NCI-H446 (cell line): Measurements from ENCODE around the gene PRR33.
"Not testable (repeated sequence)": the region's sequence is repeated elsewhere in the genome, so short reads cannot be mapped to it uniquely, and the experiment has no call there.

Source experiments
- DNase-seq, 2 experiments: peaks; one replicate each; lab custom pipeline; 2025; lab: John Stamatoyannopoulos, UW

The PRR33 gene

DNA sequence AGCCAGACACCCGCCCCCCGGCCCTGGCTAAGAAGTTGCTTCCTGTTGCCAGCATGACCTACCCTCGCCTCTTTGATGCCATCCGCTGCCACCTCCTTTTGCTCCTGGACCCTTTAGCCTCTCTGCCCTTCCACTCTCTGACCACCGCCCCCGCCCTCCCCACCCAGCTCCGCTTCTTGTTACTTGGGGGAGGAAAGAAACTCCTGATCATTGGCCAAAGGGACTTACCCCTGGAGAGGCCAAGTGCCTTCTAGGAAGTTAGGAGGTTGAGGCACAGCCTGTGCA lies at the start of gene PRR33:
TSS of gene PRR33 (minus strand) at position 65 of the 285 bp plus-strand sequence. CDS start 1,311 bp downstream, outside the sequence.
- no peak for DNase-seq

DNA sequence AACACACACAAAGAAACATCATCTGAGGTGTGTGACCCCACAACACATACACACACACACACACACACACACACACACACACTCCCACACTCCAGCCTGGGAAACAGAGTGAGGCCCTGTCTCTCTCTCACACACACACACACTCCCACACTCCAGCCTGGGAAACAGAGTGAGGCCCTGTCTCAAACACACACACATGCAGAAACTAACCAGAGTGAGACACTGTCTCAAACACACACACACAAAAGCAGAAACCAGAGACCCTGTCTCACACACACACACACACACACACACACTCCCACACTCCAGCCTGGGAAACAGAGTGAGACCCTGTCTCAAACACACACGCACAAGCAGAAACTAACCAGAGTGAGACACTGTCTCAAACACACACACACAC lies 48.1 kb upstream of the PRR33 start:
- not testable (repeated sequence) for DNase-seq

DNA sequence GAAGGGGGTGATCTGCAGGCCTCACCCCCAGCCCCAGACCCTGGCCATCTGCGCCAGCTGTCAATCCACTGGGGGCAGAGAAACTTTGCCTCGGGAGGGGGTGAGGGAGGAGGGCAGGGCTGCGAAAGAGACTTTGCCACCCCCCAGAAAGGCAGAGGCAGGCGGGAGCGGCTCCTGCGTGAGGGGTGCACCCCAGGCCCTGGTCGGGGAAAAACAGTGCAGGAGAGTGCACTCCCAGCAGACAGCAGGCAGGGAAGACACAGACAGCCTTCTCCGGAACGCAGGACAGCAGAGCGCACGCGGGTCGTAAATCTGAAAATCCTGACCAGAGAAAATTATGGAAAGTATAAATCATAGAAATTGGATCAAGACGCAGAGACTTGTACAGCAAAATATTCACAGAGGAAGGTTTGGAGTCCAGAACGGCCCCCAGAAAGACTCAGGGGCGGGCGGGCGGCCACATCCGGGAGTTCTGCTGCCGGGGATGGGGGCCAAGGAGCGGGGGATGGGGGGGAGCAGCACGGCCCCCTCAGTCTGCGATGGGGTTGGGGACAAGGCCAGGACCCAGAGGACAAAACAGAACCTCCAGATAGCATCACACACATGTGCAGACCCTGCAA lies 47.4 kb upstream of the PRR33 start:
- DNase-seq = no peak

DNA sequence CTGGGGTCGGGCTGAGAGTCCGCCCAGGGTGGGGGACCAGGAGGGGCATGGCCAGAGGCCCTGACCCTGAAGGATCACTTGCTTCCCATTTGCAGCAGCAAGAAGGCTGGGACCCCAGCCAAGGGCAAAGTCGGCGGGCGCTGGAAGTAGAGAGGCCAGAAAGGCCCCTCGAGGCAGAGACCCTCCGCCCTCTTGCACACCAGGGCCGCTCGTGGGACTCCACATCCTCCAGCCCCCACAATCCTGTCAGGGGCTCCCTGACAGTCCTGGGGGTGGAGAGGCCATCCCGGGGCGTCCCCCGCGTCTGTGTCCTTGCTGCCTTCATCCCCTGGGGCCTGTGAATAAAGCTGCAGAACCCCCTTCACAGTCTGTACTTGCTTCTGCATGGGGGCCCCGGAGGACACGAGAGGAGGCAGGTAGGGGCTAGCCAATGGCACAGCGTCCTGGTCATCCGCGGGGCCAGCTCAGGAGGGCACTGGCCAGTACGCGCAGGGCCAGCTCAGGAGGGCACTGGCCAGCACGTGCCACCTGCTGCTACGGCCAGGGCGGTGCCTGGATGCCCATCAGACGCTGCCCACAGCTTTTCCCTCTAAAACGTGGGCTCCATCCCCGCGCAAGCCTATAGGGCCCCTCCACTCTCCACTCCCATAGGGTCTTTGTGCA lies 46.8 kb upstream of the PRR33 start:
- DNase-seq = no peak

DNA sequence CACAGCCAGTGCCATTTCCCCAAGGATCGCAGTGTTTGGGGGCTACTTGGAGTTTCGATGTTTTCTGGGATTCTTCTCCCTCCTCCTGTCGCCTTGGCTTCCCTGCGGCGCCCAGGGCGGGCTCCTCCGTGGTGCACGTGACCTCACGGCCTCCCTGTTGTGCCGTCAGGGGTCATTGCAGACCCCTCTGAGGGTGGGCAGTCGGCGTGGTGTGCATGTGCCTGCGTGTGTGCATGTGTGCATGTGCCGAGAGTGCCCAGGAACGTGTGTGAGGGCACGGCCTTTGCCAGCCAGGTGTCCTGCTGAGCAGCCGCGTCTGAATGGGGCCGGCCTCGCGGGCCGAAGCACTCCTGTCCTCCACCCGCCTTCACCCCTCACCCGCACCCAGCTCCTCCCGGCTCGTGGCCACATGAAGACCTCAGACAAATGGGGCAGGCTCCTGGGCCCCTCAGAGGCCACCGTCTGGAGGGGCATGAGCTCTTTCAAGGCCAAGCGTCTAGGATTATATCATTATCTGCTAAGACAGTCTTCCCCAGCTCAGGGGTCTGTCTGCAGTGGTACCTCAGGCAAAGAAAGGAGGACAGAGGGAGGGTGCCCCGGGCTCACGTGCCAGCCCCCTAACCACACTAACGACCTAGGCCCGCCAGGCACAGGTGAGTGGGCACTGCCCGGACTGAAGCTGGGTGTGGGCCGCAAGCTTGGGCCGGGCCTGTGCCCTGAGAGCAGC lies 46.1 kb upstream of the PRR33 start:
- no peak for DNase-seq

DNA sequence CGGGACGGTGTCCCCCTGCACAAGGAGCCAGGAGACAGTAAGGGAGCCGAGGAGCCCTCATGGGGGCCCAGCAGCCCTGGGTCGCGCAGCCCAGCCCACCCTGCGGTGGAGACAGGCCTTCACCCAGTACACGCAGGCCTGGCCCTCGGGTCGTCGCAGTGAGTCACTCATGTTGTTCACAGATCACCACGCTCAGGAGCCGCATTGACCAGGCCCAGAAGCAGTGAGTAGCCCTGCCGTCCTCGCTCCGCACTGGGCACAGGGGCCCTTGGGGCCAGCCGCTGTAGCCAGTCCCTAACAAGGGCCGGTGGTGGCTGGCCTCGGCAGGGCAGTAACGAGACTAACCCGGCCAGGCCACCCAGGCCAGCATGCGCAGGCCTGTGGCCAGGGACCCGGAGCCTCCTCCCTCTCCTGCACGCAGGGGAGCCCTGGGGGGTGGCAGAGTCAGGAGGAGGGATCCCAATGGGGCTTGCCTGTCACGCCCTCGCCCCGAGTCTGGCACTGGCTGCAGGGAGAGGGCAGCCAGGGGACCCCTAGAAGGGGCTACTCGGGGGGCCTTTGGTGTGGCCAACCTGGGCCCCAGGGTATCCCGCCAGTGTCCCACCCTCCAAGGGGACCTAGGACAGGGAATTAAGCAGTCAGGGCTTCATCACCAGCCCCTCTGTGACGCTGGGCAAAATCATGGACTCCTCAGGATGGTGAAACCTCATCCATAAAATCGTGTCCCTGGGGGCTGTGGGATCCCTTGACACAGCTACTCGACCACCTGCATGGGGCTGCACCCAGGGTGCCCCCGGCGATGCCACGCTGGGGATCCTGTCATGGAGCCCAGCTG lies 45.3 kb upstream of the PRR33 start:
- no peak for DNase-seq

DNA sequence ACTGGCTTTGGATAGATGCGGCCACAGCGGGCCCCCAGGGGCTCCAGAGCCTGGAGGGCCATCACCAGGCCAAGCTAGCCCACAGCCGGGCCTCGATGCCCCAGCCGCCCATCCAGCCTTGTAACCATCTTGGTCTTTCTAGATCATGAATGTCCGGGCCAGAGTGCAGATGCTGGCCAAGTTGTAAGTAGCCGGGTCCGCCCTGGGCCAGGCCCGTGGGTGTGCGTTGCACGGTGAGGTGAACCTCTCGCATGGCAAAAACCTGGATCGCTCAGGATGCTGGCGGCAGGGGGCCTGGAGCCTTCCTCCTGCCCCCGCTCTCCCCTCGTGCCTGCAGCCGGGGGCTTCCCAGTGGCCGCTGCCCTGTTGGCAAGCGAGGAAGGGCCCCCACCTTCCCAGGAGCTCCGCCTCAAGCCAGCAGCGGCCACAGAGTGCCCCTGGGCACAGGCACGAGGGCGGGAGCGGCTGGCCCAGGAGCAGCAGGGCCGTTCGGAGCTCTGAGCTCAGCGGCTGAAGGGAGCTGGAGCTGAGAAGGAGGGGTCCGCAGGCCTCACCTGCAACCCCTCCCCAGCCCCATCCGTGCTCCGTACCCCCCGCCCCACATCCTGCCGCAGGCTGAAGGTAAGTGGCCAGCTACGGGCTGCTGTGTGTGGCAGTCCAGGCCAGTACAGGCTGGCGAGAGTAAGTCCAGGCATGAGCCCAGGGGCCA lies 44.5 kb upstream of the PRR33 start:
- no peak for DNase-seq

DNA sequence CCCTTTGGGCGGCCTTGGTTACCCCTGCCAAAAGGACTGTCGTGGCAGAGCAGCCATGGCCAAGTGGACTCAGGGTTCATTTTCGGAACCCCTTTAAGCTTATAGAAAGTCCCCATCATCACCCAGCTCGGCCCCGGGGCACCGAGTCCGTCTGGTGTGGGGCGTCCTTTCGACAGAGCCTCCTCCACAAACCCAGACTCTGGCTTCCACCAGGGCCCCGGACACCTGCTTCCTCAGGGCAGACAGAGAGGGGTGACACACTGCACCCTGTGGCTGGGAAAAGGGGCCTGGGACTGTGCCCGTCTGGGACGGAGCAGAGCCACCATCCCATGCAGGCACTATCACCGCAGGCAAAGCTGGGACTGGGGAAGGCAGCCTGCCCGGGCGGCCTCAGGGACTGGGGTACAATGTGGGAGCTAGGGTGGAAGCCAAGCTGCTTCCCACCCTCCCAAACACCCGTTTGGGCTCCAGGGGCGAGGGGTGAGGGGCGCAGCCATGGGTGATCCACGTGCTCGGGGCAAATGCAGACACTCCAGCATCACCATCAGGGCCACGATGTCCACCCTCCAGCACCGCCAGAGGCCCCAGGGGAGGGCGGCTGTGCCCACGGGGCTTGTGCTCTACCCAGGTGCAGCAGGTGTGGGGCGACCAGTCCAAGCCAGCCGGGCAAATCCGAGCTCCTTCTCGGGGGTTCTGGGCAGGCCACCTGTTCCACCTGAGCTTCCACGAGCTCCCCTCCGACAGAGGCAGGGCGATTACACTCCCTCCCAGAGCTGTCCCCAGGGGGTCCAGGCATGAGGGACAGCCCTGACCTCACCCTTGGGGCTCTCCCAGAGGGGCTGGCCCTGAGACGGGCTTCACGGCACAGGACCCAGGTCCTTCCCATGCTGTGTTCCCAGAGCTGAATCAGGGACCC lies 43.7 kb upstream of the PRR33 start:
- DNase-seq = no peak

DNA sequence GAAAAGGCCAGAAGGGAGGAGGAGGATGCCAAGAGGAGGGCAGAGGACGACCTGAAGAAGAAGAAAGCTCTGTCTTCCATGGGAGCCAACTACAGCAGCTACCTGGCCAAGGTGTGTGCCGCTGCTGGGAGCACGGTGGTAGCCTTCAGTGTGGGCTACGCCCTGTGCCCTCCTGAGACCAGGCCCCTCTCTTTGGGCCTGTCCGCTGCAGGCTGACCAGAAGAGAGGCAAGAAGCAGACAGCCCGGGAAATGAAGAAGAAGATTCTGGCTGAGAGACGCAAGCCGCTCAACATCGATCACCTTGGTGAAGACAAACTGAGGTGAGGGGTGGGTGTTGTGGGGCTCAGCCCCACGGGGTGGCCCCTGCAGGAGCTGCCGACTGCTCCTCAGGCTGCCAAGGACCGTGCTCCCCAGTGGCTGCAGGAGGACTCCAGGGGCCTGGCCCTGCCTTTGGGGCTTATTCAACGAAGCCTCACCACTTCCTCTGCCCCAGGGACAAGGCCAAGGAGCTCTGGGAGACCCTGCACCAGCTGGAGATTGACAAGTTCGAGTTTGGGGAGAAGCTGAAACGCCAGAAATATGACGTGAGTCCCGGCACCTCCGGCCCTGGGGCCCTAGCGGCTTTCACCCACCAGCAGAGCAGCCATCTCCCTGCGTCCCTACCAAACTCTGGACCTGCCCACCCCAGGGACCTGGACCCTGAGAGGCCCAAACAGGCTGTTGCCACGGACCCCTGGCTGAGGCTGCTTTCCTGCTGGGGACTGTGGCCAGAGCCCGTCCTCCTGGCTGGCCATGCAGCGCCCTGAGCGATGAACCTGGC lies 42.9 kb upstream of the PRR33 start:
- DNase-seq = no peak

DNA sequence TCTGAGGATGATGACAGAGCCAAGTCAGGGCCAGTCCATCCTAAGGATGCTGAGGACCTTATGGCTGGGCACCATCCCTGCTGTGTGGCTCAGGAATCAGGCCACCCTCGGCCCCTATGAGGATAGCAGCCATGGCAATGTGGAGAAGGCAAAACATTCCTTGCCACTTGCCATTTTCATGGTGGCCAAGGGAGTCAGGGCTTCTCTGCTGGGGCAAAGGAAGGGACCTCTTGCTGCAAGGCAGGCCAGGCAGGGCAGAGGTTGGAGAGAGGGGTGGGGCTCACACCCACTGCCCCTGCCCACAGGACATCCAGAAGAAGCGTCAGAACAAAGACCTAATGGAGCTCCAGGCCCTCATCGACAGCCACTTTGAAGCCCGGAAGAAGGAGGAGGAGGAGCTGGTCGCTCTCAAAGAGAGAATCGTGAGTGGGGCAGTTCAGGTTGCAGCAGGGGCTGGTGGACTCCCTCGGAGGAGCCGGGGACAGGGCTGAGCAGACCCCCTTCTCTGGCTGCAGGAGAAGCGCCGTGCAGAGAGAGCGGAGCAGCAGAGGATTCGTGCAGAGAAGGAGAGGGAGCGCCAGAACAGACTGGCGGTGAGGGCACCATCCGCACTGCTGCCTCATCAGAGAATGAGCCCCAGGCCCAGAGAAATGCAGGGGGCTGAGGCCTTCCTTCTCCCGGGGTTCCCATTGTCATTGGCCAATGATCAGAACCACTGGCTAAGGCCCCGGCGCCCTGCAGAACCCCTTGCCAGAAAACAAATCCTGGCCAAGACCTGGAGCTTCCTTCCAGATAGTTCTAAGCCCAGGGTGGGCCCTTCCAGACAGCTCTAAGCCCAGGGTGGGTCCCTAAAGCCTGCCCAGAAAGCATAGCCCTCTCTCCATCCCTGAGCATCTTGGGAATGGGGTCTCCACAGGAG lies 42.0 kb upstream of the PRR33 start:
- DNase-seq = no peak

DNA sequence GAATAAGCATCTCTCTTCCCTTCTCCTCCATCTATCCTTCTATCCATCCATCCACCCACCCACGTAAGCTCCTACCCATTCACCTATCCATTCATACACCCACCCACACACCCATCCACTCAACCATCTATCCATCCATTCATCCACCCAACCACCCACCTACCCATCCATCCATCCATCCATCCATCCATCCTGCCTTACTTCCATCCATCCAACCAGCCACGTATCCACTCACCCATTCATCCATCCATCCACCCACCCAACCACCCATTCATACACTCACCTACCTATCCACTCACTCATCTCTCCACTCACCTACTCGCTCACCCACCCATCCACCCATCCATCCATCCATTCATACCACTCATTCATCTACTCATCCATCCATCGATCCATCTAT lies 41.0 kb upstream of the PRR33 start:
- DNase-seq = no peak

DNA sequence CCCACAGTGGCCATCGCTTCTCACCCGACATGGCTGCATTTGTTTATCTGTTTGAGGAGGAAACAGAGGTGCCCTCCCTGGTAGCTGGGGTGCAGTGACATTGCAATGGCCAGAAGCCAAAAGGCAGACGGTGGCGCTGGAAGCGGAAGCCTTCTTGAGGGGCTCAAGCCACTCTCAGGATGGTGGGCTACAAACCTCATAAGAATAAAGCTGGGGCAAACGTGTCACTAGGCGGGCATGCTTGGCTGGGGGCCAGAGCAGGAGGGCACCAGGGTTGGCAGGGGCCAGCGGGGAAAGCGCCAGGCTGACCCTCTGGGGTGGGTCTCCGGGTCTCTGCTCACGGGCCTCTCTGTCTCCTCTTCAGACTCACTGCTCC lies 40.4 kb upstream of the PRR33 start:
- no peak for DNase-seq

DNA sequence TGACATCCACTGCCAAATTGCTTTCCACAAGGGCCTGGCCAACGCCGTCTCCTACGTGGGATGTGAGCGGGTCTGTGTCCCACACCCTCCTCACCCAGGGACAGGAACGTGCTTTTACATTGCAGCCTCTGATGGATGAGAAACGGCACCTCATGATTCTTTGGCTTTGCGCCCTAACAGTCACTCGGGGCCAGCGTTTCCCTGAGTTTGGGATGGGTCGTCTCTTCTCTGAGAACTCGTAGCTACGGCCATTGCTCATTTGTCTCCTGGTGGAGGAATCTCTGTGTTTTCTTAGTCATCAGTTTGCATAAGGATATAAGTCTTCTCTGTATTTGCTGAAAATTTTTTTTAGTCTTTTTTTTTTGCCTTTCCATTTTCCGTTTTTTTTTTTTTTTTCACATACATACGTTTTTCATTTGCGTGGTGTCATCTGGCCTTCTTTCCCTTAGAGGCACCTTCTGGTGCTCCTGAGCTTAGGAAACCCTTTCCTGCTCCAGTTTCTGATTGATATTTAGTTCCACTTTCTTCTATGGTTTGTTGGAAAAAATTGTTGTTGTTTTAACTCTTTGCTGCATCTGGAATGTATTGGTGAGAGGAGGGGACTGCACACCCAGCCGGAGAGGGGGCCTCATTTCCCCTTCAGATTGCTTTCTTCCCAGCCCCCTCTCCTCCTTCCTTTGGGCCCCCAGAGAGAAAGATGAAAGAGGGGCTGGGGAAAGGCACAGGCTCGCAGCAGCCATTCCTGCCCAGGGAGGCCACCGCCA lies 39.8 kb upstream of the PRR33 start:
- DNase-seq = no peak

DNA sequence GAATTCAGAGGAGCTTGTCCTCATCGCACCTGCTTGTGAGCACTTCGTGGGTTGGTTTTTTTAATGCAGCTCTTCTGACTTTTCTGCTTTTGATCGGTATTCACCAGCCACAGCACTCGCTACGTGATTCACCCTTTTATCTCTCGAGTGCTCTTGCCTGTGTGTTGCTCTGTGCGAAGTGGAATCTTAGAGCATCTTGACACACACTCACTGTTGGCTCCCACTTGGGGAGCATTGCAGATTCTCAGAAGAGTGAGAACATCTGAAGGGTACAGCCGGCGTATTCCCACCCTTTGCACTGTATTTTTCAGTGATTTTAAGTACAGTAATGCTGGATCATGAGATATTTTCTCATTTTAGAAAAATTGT lies 38.8 kb upstream of the PRR33 start:
- no peak for DNase-seq

DNA sequence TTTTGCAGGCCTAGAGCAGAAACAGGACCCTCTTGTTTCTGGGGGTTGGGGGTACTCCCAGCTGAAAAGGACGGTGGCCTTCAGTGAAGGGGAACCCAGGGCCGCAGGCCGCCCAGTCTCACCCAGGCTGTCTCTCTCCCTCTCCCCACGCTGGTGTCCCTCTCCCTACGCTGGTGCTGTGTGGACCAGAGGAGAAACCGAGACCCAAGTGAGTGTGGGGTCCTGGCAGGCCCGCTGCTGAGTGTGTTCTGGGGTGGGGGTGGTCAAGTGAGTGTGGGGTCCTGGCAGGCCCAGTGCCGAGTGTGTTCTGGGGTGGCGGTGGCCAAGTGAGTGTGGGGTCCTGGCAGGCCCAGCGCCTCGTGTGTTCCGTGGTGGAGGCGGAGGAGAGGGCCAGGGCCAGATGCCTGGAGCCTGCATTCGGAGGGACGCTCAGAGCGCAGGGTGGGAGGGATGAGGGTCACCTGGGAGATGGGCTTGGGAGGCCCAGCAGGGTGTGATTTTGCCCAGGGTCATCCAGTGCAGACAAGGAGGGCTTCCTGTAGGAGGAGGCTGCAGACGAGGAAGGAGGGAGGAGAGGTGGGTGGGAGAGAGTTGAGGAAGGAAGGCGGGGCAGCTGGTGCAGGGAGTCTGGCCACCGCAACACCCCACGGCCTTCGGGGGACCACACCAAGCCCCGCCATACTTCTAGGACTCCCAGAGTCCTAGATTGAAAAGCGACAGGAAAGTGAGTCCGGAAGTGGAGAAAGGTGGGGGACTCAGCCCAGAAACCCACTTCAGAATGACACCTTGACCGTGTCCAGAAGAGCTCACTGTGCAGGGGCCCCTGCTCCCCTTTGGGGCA lies 38.1 kb upstream of the PRR33 start:
- no peak for DNase-seq

DNA sequence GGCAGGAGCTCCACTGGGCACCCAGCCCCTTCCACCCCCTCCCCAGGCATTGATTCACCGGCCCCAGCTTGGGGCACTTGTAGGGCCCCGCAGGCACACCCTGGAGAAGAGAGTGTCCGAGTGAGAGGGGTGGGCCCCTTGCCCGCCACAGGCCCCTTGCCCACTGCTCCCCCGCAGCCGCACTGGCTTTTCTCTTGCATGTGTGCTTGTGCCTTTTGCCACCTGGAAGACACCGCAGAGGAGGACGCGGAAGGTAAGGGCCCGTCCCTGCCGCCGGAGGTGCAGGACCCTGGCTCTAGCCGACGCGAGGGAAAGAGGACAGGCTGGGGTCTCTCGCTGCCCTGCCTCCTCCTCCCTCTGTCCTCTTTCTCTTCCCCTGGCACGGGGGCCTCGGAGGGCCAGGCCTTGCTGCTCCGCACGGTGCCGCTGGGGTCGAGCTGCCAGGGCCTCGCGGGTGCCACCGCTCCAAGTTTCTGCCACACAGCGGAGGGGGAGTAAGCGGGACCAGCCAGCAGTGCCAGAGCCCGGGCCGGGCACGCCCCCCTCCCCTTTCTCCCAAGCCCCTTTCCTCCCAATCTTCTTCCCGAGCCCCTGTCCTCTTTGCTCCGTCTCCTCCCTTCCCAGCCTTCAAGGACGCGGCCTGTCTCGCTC lies 37.3 kb upstream of the PRR33 start:
- no peak for DNase-seq

DNA sequence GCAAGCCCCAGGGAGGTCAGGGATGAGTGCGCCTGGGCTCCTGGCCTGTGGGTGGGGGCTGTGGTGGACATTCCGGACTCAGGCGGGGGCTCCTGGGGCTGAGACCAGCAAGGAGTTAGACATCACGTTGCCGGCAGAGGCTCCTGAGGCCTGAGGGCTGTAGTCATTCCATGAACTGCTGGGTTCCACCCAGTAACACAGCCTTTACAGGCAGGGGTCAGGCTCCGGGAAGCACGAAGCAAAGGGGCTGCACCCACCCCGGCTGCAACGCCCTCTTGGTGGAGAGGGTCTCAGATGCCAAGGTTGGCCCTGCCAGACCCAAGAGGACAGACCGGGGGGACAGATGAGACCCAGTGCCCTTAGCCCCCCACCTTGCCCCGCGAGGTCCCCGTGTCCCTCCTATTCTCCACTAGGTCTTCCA lies 36.8 kb upstream of the PRR33 start:
- no peak for DNase-seq
